Activated T-helper 17 cell treated with anti-CD3 and anti-CD28 coated beads, Interleukin-2, amount 50 U/mL, for 72 hours (primary cell): ENCODE results near the gene PLA2G10. TPM values are rescaled to one million over a fixed set of nuclear protein-coding genes. Genes with fewer than 3 reads are reported as not detected.
"Not testable (repeated sequence)": the region's sequence is repeated elsewhere in the genome, so short reads cannot be mapped to it uniquely, and the experiment has no call there.

Source experiments
- ATAC-seq: fragments of 150-1000 bp; cut with Tn5 transposase; replicated peaks from 2 replicates; pipeline ENCODE4 v1.10.0; 2021; ENCODE audit warnings: mild to moderate bottlenecking, moderate library complexity
- H3K27ac Mint-ChIP-seq: one replicate; pipeline ENCODE4 v1.8.0; 2022; ENCODE audit warnings: mixed read lengths
- H3K27me3 Mint-ChIP-seq: one replicate; pipeline ENCODE4 v1.8.0; 2022; ENCODE audit warnings: mixed read lengths
- H3K36me3 Mint-ChIP-seq: one replicate; pipeline ENCODE4 v1.8.0; 2022; ENCODE audit warnings: low read depth, mild to moderate bottlenecking, mixed read lengths
- H3K4me1 Mint-ChIP-seq: one replicate; pipeline ENCODE4 v1.8.0; 2022; ENCODE audit warnings: mixed read lengths
- H3K4me3 Mint-ChIP-seq: one replicate; pipeline ENCODE4 v1.8.0; 2022; ENCODE audit warnings: mild to moderate bottlenecking, mixed read lengths
- H3K9me3 Mint-ChIP-seq: one replicate; pipeline ENCODE4 v1.8.0; 2022; ENCODE audit warnings: mixed read lengths
- total RNA-seq, 2 donors: library from RNA; stranded (reverse); gene quantifications; one replicate each; pipeline ENCODE4 v1.2.3, GENCODE V29; 2022

PLA2G10 gene
- total RNA-seq, 2 donors from 2014 or later, result not detected

DNA sequence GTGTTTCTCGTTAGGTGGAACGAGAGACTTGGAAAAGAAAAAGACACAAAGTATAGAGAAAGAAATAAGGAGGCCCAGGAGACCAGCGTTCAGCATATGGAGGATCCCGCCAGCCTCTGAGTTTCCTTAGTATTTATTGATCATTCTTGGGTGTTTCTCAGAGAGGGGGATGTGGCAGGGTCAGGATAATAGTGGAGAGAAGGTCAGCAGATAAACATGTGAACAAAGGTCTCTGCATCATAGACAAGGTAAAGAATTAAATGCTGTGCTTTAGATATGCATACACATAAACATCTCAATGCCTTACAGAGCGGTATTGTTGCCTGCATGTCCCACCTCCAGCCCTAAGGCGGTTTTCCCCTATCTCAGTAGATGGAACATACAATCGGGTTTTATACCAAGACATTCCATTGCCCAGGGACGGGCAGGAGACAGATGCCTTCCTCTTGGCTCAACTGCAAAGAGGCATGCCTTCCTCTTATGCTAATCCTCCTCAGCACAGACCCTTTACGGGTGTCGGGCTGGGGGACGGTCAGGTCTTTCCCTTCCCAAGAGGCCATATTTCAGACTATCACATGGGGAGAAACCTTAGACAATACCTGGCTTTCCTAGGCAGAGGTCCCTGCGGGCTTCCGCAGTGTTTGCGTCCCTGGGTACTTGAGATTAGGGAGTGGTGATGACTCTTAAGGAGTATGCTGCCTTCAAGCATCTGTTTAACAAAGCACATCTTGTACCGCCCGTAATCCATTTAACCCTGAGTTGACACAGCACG is 57.7 kb downstream of the PLA2G10 start:
- Mint-ChIP-seq H3K4me1 (peaks cover 11% of the 10 kb centered on the region), H3K27ac (peak overlapping the region; percentile 37), H3K36me3 (peaks cover 74% of the 10 kb centered on the region)
- ATAC-seq, H3K27me3 Mint-ChIP-seq, H3K9me3 Mint-ChIP-seq, H3K4me3 Mint-ChIP-seq: not testable (repeated sequence)

DNA sequence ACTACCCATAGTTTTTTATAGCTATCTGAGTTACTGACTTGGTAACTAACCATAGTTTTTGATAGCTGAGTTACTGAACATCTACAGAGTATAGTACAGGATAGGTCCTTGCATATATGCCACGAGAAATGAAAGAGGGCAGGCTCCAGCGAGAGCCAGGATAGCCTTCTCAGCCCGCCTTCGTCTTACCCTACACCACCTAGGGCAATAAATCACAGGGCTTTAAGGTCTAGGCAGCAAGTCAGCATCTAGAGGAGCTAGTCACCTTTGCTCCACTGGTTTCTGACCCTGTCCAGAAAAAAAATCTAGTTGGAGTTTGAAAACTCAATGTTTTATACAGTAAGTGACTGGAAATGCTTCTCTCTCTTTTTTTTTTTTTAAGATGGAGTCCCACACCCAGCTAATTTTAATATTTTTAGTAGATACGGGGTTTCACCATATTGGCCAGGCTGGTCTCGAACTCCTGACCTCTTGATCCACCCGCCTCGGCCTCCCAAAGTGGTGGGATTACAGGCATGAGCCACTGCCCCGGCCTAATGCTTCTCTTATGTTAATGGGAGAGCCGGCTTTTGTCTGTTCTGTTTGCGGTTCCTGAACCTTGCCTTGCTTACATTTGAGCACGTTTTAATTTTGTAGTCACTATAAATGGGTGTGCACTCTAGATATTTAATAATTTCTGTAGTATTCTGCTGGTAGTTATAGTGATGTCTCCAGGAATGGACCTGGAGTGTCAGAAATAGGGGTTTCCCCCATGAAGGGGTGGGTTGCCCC is 58.5 kb downstream of the PLA2G10 start:
- Mint-ChIP-seq H3K27ac (peak overlapping the region; percentile 37), H3K36me3 (peaks cover 68% of the 10 kb centered on the region), H3K27me3 (no peaks in the 10 kb centered on the region), H3K9me3 (no peaks in the 10 kb centered on the region), H3K4me1 (peaks cover 11% of the 10 kb centered on the region), H3K4me3 (no peak overlapping the region)
- no peak for ATAC-seq

DNA sequence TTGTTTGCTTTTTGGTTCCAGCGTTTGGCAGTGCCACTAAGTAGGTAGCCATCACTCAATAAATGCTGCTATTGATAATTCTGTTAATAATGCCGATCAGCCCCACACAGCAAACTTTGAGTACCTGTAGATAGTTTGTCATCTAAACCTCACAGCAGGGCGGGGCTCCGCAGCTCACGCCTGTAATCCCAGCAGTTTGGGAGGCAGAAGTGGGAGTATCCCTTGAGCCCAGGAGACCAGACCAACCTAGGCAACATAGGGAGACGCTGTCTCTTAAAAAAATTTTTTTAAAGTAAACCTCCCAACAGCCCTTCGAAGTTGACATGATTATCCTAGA is 59.8 kb downstream of the PLA2G10 start:
- peak overlapping the region; percentile 78 for H3K4me3 Mint-ChIP-seq
- ATAC-seq, result no peak
- peaks cover 4% of the 10 kb centered on the region for H3K9me3 Mint-ChIP-seq
- H3K27ac Mint-ChIP-seq, result peak overlapping the region; percentile 99
- no peaks in the 10 kb centered on the region for H3K27me3 Mint-ChIP-seq
- peaks cover 18% of the 10 kb centered on the region for H3K4me1 Mint-ChIP-seq
- peaks cover 62% of the 10 kb centered on the region for H3K36me3 Mint-ChIP-seq

DNA sequence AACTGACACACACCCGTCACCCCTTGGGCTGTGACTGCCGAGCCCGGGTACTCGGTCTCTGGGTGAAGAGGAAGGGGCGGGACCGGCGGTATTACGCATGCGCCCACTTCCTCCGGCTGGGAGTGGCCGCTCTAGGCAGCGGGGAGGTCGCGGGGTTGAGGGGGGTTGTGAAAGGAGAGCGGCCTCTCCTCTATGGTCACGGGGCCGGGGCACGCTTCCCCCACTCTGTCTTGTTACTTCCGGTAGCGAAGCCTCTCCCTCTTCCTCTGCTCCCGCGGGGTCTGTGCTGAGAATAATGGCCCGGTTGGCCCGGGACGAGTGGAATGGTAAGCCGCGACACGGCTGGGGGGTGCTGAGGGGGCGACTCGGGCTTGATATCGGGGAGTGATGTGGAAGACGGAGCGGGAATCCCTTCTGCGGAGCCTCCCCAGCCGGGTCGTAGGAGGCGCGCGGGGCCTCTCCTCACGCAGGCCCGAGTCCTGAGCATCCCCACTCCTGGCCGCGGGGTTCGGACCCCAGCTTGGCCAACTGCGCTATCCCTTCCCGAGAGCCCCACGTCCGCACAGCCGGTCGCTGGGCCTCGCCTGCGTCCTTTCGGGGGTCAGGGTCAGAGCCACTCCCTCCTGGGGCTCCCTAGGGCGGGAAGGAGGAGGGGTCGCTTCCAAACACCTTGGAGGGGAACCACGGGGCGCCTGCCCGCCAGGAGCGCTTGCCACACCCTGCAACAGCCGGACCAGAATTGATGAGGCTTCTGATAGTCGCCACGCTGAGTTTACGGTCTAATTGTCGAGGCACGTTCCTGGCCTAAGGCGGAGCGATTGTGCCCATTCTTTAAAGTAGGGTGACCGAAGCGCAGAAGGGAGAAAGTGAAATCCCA is 61.2 kb downstream of the PLA2G10 start, which contains the start of gene BFAR:
Gene BFAR, plus strand, starts transcription at position 259 of the 877 bp plus-strand sequence. CDS start 11,396 bp downstream, outside the sequence.
- Mint-ChIP-seq H3K27ac (peak within 1 kb of the TSS; percentile 99), H3K9me3 (peaks cover 4% of the 10 kb centered on the region), H3K27me3 (no peaks in the 10 kb centered on the region), H3K4me1 (peaks cover 26% of the 10 kb centered on the region), H3K36me3 (peaks cover 64% of the 10 kb centered on the region), H3K4me3 (peak within 1 kb of the TSS; percentile 78)
- peak; percentile 81 for ATAC-seq

DNA sequence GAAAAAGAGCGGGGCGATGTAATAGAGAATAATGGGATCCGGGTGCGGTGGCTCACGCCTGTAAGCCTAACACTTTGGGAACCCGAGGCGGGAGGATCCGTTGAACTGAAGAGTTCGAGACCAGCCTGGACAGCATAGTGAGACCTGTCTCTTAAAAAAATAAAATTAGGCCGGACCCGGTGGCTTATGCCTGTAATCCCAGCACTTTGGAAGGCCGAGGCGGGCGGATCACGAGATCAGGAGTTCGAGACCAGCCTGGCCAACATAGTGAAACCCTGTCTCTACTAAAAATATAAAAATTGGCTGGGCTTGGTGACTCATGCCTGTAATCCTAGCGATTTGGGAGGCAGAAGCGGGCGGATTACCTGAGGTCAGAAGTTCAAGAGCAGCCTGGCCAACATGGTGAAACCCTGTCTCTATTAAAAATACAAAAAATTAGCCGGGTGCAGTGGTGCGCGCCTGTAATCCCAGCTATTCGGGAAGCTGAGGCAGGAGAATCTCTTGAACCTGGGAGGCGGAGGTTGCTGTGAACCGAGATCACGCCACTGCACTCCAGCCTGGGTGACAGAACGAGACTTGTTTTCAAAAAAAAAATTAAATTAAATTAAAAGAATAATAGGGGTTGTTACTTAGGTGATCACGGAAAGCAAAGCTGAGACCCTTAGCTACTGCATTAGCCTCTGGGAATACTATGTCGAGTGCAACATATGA is 63.3 kb downstream of the PLA2G10 start:
- Mint-ChIP-seq H3K36me3 (peaks cover 66% of the 10 kb centered on the region), H3K4me3 (peak overlapping the region; percentile 78), H3K4me1 (peaks cover 15% of the 10 kb centered on the region), H3K27ac (peak overlapping the region; percentile 88)
- not testable (repeated sequence) for H3K27me3 Mint-ChIP-seq, H3K9me3 Mint-ChIP-seq, ATAC-seq

- ATAC-seq, result peak; percentile 76
- peaks cover 69% of the 10 kb centered on the region for H3K36me3 Mint-ChIP-seq
- H3K27me3 Mint-ChIP-seq, result no peaks in the 10 kb centered on the region
- H3K9me3 Mint-ChIP-seq, result peaks cover 4% of the 10 kb centered on the region
- H3K4me3 Mint-ChIP-seq, result peak within 1 kb of the TSS; percentile 78
- peak within 1 kb of the TSS; percentile 88 for H3K27ac Mint-ChIP-seq
- H3K4me1 Mint-ChIP-seq, result peaks cover 15% of the 10 kb centered on the region
These were observed 64.0 kb downstream of the PLA2G10 start, which contains the start of gene PARN for GRCh38 chr16:14629919-14630619. TSS of gene PARN (minus strand) at chr16:14630260. CDS start at chr16:14630125, 135 bp downstream.

DNA sequence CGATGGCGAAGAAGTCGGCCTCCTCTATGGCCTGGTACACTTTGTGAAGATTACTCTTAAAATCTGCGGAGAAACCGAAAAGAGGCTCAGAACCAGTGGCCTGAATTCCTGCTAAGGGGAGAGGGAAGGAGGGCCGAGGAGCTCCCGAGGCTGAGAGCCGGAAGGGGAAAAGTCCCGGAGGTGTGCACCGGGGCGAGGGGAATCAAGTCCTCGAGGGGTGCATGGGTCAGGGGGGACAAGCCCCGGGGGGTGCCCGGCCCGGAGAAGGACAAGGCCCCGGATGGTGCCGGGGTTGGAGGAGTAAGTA is 64.5 kb downstream of the PLA2G10 start:
- Mint-ChIP-seq H3K36me3 (peaks cover 69% of the 10 kb centered on the region), H3K4me3 (peak overlapping the region; percentile 78), H3K27me3 (no peaks in the 10 kb centered on the region), H3K27ac (peak overlapping the region; percentile 88), H3K4me1 (peaks cover 15% of the 10 kb centered on the region), H3K9me3 (peaks cover 4% of the 10 kb centered on the region)
- ATAC-seq, result peak; percentile 2

GRCh38 chr16:14628806-14629611 is 65.1 kb downstream of the PLA2G10 start:
- peak overlapping the region; percentile 78 for H3K4me3 Mint-ChIP-seq
- no peak for ATAC-seq
- peak overlapping the region; percentile 88 for H3K27ac Mint-ChIP-seq
- peaks cover 4% of the 10 kb centered on the region for H3K9me3 Mint-ChIP-seq
- no peaks in the 10 kb centered on the region for H3K27me3 Mint-ChIP-seq
- peaks cover 69% of the 10 kb centered on the region for H3K36me3 Mint-ChIP-seq
- peaks cover 15% of the 10 kb centered on the region for H3K4me1 Mint-ChIP-seq

GRCh38 chr16:14627078-14627477 is 67.0 kb downstream of the PLA2G10 start:
- peaks cover 4% of the 10 kb centered on the region for H3K9me3 Mint-ChIP-seq
- no peak overlapping the region for H3K27ac Mint-ChIP-seq
- H3K27me3 Mint-ChIP-seq, result no peaks in the 10 kb centered on the region
- peaks cover 79% of the 10 kb centered on the region for H3K36me3 Mint-ChIP-seq
- ATAC-seq, result no peak
- no peak overlapping the region for H3K4me3 Mint-ChIP-seq
- peaks cover 15% of the 10 kb centered on the region for H3K4me1 Mint-ChIP-seq

Other genes starting within 250 kb of the PLA2G10 start
- 10 to 100 TPM; 28.0 to 46.3 TPM for gene PARN, start 64.0 kb downstream of the PLA2G10 start, total RNA-seq
- gene BFAR, start 61.4 kb downstream of the PLA2G10 start, total RNA-seq, result 10 to 100 TPM; 41.4 to 62.2 TPM
- under 1 TPM; 0.61 to 0.74 TPM for gene NPIPA3, start 9.1 kb upstream of the PLA2G10 start, total RNA-seq
- 1 to 10 TPM; 2.4 to 4.6 TPM for gene NPIPA2, start 48.2 kb upstream of the PLA2G10 start, total RNA-seq
- 10 to 100 TPM; 34.0 to 78.1 TPM for gene NOMO1, start 139.4 kb upstream of the PLA2G10 start, total RNA-seq
- gene NPIPA1, start 243.1 kb upstream of the PLA2G10 start, total RNA-seq, result 100 to 1,000 TPM in 1 of 2 donors, 10 to 100 TPM in 1; 98.7 to 109 TPM